Activated T-helper 9 cell treated with anti-CD3 and anti-CD28 coated beads, Interleukin-2, amount 50 U/mL, for 16 hours (primary cell): ENCODE measurements around the gene CHIC2.

Source experiments
- DNase-seq: peaks from one replicate; pipeline ENCODE4 v3.0.0-alpha.2; 2020; ENCODE audit warnings: low read depth

The CHIC2 gene

GRCh38 chr4:54005475-54005874, 58.9 kb downstream of the CHIC2 start:
- no peak for DNase-seq

DNA sequence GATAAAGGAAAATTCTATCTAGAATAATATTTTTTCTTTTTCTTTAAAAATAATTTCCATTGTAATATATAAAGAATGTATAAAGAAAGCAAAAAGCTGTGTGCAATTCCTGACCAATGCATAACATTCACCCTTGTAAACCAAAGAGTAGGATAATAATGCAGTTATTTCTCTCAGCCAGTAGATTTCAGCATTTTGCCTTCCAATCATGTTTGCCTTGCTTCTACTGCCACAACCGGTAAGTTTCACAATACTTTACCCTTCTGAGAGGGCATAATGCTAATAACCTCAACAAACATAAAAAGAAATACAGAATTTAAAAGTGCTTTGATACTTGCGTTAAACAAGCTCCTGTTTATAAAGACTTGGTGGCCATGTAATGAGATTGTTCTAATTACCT, 59.9 kb downstream of the CHIC2 start:
- no peak for DNase-seq

- no peak for DNase-seq
These were observed 62.6 kb downstream of the CHIC2 start for GRCh38 chr4:54001668-54002365.

DNA sequence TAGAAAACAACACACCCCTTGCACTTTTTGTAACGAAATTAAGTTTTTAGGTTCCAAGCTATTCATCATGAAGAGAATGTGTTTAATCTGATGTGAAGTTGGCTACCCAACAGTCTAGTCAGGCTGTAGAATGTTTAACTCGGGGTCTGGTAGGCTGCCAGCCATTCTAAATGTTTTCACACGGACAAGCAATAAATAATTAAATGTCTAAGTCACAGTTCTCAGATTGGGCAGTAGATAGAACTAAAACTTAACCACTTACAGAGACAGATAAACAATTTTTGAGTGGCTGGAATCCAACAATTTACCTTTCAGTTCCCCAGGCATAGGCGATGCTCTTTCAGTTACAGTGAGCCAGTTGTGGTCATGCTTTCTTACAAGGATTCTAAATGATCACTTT, 66.5 kb downstream of the CHIC2 start:
- no peak for DNase-seq

DNA sequence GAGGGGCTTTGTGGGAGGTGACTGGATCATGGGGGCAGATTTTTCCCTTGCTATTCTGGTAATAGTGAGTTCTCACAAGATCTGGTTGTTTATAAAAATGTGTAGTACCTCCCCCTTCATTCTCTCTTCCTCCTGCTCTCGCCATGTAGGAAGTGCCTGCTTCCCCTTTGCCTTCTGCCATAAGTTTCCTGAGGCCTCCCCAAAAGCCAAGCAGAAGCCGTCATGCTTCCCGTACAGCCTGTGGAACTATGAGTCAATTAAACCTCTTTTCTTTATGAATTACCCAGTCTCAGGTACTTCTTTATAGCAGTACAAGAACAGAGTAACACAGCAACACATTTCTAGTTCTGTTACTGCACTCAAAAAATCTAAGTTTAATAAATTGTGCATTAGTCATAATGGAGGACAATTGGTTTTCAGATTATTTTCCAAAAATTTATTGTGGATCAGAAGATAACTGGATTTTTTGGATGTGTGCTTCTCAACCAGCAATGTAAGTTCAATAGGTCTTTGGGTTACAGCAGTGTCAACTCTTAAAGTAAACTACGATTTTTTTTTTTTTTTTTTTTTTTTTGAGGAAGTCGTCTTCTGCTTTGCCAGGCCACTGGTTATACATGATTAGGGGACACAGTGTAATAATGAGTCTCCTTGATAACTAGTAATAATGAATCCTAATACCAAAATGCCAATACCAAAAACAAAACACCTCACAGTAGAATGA, 69.9 kb downstream of the CHIC2 start:
- no peak for DNase-seq

GRCh38 chr4:53992785-53993184, 71.6 kb downstream of the CHIC2 start:
- no peak for DNase-seq

- no peak for DNase-seq
These were observed 72.6 kb downstream of the CHIC2 start for GRCh38 chr4:53991821-53992220.

DNA sequence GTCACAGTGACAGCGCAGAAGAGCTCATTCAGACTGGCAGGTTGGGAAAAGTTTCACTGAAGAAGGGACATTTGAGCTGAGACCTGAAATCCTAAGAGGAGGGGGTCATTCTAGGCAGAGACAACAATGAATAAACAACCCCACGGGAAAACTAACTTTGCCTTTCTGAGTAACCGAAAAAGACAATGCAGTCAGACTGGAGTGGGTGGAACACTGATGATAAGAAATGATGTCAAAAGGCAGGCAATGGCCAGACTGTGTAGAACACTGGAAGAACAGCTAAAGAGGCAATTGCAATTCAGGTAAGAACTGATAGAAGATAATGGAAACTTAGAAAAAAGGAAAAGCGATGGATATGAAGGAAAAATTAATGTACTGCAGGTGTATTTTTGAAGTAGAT, 73.8 kb downstream of the CHIC2 start:
- no peak for DNase-seq

DNA sequence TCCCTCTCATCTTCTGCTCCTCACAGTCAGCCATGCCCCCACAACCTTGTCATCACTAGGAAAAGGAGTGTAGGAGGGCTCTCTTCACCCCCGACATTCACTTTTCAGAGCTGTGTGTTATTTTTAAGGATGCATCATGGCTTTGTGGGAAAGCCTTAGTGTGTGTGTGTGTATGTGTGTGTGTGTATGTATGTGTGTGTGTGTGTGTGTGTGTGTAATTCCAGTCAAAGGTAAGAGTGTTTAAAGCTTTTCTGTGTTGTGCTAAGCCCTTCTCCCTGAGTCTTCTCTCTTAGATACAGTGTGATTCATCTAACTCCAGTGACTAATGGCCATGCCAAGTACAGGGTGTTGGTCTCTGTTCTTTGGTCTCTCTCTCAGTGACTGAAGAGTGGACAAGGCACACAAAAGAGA, 76.6 kb downstream of the CHIC2 start:
- no peak for DNase-seq

DNA sequence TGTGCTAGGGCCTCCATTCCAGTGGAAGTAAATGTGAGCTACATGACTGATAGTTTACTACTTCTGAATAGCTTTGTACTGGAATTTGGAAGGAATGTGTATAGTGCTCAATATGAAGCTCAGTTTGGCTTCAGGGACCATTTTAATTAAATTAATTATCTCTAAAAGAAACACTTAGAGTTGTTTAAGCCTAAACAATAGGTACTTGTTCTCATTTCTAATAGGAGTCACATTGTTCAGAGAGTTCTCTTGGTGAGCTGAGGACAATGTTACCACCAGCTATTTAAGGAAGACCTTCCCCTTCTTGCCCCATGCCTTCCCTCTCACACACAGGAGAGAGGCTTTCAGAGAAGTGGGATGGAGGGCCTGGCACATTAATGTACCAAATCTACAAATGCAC, 78.3 kb downstream of the CHIC2 start:
- no peak for DNase-seq

- no peak for DNase-seq
These were observed 82.8 kb downstream of the CHIC2 start for GRCh38 chr4:53981567-53981966.

- DNase-seq: no peak
These were observed 83.3 kb downstream of the CHIC2 start for GRCh38 chr4:53981066-53981465.

DNA sequence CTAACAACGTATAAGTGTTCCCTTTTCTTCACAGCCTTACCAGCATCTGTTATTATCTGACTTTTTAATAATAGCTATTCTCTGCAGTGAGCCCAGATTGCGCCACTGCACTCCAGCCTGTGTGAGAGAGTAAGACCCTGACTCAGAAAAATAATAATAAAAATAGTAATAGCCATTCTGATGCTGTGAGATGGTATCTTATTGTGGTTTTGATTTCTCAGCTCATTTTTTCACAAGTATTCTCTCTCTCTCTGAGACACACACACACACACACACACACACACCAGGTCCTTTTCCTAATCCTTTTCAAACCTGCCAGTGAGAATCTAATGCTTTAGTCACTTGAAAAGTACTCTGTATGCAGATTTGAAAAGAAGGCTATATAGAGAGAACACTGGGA, 89.8 kb downstream of the CHIC2 start:
- no peak for DNase-seq

- DNase-seq: no peak
These were observed 96.4 kb downstream of the CHIC2 start for GRCh38 chr4:53967986-53968385.

DNA sequence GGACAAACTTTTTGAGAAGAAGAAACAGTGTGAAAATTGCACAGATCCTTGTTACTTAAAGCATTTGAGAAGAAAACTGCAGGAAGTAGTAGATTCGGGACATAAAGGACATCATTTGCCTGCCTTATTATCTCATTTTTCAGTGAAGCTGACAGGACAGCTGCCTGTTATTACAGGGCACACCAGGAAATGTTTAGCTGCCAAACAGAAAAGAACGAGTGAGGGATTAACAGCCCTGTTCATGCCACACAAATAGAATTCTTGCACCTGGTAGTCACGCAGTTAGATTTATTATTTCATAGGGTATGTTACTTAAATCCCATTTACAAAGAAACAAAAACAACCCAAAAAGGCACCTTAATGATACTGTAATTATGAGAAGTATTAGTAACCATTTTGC, 100.6 kb downstream of the CHIC2 start:
- no peak for DNase-seq

DNA sequence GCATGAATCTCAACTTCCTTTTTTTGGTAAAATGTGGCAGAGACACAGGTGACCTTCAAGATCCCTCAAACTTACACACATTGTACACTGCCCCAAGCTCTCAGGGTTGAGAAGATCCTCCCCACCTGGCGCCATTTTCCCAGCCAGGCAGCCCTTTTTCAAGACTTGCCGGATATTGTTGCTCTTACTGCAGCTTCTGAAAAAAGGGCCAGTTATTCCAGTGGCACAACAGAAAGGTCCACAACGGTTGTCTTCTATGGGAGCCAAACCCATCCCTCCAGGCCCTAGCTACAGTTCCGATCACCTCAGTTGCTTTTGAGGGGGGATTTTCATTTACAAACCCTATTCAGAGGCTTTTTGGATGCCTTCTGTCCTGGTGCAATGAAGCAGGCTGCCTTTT, 101.1 kb downstream of the CHIC2 start:
- no peak for DNase-seq

DNA sequence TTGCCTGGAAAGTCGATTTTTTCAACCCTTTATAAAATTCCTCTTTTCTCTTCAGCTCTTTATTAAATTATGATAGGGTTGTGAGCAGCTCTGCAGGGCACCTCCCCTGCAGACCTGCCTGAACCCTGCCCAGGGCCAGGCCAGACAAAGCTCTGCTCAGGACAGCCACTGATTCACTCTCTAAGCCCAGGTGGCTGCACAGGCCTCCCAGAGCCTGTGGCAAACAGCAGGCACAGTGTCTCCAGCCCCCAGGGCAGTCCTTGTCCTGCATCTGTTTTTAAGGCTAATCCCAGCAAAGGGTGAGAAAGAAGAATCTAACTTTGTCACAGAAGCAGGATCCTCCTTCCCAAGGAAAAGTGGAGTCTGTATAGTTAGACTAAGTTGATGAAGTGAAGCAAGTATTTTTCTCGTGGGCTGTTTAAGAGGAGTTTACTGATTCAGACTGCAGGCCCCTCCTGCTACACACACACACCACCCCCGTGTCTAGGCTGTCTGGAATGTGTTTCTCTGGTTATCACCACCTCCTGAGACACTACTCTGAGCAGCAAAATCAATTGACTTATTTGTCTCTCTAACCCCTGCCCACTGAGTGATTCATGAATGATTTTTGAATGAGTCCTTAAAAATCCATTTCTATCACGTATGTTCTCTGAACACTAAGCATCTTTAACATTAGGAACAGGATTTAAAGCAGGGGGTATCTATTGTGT, 101.7 kb downstream of the CHIC2 start:
- DNase-seq: no peak

- DNase-seq: no peak
These were observed 103.1 kb downstream of the CHIC2 start for GRCh38 chr4:53961351-53961750.

DNA sequence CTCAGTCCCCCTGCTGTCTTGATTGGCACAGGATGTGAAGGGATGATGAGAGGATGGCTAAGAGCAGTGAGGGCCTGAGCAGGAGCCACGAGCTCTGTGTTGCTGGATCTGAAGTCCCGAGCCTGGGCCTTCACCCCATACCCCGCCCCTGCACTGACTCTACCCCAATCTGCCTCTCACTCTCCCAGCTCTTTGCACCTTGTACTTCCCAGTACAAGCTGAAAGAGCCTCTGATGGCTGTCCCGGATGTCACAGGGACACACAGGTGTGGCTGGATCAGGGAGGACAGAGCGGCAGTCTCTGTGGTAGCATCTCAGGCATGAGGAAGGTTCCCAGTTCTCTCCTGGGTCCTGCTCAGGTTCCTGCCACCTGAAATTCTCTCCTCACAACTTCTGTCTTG, 103.6 kb downstream of the CHIC2 start:
- no peak for DNase-seq
